DMS53 treated with DMSO at 0.1 percent for 48 hours (cell line): ENCODE results near the gene LRIG2.
"Not testable (repeated sequence)": the region's sequence is repeated elsewhere in the genome, so short reads cannot be mapped to it uniquely, and the experiment has no call there.

ENCODE experiments used
- DNase-seq: peaks from one replicate; lab custom pipeline; 2025; ENCODE audit not compliant: unreplicated experiment; lab: John Stamatoyannopoulos, UW

LRIG2 gene

DNA sequence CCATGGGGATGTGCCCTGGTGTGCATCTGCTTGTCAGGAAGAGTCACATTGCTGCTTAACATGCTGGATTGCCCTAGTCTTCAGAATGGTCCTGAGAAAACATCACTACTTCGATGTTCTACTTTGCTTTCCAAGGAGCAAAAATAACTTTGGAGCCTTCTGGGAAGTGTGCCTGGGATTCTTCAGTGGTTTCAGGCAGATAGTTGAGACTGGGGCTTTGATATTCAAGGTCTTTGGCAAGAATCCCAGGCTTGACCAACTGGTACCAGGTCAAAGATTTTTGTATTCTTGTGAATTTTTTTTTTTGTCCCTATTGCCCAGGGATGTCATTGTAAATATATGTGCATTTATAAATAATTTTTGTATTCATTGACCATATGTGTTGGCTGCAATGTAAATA is 51.4 kb downstream of the LRIG2 start:
- DNase-seq = no peak

DNA sequence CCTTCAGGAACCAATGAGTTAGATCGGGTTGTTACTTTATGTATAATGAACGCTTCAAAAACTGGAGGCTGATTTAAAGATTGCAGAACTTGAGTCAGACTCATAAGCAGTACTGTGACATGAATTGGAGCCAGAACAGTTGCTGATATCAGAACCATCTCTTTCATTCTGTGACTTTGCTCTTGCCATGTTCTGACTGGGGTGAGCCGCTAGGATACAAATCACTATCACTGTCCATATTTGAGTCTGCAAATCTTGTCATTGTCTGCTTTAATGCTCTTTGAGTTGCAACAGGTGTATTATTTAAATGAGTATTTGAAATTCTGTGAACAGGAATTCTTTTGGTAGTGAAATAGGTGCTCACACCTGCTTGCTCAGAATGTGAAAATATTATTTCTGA is 52.5 kb downstream of the LRIG2 start:
- DNase-seq = no peak

DNA sequence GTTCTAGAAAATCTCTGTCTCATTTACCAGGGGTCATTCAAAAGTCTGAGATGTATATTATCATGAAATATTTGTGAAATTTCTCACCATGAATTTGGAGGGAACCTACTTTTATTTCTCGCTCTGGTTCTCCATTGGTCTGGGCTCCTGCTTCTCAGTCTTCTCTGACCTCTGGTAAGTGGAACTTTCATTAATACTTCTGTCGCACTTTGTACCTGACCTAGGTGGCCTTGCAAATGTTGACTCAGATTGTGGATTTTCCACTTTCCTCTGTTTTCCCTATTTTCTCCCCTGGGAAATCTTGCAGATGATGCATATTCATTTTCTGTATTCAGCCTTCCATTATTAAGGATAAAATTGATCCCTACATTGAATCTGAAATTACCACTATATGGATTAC is 53.2 kb downstream of the LRIG2 start:
- no peak for DNase-seq

GRCh38 chr1:113128116-113128515 is 55.1 kb downstream of the LRIG2 start:
- no peak for DNase-seq

DNA sequence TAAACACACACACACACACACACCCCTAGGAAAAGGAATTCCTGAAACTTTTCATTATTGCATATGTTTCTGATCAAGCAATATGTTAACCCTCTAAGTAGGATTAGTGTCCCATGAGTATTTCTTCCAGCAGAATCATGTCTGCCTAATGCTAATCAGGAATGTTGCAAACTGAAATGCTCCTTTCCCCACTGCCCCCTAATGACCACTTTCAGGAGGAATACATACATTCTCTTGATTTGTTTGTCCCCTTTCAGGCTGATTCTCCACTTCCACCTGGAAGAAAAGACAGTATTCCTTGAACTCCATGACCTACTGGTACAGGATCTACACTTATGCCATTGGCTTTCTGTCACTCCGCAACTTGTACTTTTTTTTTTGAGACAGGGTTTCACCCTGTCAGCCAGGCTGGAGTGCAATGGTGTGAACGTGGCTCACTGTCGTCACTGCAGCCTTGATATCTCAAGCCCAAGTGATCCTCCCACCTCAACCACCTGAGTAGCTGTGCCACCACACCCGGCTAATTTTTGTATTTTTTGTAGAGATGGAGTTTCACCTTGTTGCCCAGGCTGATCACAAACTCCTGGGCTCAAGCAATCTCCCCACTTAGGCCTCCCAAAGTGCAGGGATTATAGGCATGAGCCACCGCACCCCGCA is 56.7 kb downstream of the LRIG2 start:
- DNase-seq = no peak

DNA sequence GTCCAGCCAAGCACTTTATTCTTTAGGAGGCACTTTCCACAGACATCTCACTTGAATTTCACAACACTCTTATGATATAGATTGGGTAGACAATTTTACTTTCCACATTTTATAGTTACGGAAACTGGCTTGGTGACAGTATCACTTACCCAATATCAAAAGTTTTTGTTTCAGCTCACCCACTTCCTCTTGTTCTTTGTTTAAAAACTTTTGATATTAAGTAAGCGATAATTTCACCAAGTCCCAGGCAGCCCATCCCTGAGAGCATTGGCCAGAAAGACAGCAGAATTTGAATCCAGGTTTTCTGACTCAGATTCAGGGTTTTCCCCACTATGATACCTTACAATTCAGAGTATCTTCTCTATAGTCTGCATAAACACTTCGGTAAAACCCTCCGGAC is 60.0 kb downstream of the LRIG2 start:
- DNase-seq = no peak

DNA sequence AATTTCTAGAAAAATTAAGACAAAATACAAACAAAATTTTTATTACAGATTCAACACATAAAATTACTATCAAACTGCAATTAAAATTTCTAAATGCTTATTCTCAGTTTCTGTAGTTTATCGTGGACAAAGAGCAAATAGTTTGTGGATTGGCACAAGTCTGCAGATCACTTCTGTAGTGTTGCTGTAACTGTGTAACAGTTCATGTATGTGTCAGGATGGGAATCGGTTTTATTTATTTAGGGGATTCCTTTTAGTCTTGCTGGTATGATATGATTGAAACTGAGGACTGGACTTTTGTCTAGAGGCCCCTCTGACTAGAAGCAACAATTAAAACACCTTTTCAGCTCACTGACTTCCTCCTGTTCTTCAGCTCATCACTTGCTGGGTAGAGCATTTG is 60.8 kb downstream of the LRIG2 start:
- no peak for DNase-seq

- DNase-seq = no peak
These were observed 62.5 kb downstream of the LRIG2 start for GRCh38 chr1:113135460-113135859.

- no peak for DNase-seq
These were observed 63.5 kb downstream of the LRIG2 start for GRCh38 chr1:113136476-113136875.

DNA sequence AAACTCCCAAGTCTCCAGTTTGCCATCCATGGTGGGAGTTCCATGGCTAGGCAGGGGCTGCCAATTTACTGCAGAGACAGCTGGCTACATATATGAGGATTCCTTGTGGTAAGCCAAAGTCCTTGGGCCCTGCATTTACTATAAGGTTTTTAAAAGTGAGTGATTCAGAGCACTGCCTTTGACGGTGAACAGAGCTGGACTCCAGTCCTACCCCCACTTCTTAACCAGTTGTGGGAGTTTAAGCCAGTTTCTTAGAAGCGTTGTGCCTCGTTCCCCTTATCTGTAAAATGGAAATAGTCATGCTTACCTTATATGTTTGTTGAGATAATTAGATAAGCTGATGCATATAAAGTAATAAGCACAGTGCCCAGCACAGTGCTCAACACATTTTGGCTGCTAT is 64.6 kb downstream of the LRIG2 start:
- no peak for DNase-seq

DNA sequence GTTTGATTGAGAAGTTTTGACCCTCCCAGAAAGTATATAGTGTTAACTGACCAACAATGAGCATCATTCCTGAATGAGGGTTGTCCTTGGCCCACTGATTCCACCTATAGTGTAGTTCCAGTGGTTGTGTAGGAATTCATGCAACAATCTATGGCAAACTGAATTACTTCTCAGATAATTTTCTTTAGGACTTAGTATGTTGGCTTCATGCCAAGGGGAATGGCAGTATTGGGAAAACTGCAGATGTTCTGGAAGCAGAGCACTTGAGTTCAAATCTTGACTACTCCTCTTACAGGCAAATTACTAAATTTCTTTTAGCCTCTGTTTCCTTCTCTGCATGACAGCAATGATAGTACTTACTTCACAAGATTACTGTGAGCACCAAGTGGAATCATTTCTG is 65.8 kb downstream of the LRIG2 start:
- DNase-seq = no peak

GRCh38 chr1:113140176-113140575 is 67.2 kb downstream of the LRIG2 start:
- no peak for DNase-seq

DNA sequence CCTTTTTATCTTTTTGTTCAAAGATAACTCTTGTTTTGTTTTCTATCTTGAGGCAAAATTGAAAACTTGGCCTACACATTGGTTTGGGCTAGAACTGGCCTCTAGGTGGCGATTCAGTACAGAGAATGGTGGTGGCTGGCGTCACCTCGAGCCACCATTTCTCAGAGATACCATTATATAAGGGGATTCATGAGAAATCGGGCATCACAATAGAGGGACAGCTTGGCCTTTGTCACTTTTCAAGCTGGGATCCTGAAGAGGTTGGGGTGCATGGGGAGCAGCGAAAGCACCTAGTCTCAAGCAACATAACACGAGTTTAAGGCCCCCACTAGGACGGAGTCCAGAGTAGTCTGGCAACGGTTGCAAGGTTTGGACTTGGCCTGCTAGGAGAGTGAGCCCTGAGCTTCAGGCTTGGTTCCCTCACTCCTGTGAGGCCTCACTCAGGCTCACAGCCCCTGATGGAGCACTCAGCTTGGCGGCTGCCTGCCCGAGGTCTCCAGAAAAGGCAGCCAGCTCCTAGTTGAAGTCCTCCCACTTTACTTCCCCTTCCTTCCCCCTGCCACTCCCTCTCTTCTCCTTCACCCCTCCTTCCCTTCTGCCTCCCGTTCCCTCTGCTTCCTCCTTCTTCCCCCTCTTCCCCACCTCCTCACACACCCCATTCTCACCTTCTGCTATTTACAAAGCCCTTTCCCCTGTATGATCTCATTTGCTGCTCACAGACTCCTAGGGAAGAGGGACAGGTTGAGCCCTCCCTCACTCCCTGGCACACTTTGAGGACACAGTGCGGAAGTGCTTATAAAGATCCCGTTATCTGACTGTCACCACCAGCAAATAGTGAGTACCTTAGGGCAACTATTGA is 67.8 kb downstream of the LRIG2 start:
- peak; percentile 52 for DNase-seq

DNA sequence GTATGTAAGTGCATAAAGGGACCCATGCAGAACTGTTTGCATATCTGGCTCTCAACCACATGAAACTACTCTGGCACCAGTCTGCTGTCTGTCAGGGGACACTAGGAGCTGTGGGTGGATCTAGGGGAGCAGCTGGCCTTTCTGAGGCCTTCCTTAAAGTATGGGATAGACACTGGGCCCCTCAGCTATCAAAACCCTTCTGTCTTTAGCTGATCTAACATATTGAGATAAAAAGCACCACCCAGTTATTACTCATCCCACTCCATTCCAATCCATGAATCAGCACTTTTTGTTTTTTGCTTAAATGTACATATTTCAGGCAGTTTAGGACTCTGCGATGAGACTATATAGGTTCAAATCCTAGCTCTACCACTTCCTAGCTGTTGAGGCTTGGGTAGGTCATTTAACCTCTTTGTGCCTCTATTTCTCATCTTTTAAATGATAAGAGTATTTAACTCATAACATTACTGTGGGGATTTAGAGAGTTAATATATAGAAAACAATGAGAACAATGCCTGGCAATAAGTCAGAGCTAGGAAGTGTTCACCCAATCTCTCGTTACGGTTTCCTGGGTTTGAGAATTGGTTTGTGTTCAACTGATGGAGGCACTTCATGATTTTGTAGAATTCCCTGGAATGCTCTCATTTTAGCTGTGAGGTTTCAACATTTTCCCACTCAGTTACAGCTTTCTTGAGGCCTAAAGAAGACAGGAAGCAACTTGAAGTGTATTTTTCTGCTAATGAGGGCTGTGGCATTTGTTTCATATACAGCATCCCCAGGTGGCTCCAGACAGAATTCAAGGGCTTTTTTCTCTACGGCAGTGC is 68.9 kb downstream of the LRIG2 start:
- DNase-seq = no peak

DNA sequence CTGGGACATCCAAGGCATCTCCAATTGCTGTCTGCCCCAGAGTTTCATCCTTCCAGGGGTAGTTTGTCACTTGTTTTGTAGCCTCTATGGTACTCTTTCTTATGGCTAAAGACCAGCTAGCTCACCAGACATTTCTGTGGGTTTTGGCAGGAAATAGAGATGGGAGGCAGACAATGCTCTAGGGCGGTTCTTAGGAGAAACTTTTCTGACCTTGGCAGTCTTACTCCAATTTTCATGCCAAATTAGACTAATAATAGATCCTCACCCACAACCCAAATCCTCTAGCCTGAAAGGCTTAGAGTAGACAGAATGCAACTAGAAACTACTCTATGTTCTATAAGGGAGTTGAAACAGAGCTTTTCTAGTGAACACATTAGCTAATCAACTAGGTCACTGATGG is 69.8 kb downstream of the LRIG2 start:
- DNase-seq = no peak

DNA sequence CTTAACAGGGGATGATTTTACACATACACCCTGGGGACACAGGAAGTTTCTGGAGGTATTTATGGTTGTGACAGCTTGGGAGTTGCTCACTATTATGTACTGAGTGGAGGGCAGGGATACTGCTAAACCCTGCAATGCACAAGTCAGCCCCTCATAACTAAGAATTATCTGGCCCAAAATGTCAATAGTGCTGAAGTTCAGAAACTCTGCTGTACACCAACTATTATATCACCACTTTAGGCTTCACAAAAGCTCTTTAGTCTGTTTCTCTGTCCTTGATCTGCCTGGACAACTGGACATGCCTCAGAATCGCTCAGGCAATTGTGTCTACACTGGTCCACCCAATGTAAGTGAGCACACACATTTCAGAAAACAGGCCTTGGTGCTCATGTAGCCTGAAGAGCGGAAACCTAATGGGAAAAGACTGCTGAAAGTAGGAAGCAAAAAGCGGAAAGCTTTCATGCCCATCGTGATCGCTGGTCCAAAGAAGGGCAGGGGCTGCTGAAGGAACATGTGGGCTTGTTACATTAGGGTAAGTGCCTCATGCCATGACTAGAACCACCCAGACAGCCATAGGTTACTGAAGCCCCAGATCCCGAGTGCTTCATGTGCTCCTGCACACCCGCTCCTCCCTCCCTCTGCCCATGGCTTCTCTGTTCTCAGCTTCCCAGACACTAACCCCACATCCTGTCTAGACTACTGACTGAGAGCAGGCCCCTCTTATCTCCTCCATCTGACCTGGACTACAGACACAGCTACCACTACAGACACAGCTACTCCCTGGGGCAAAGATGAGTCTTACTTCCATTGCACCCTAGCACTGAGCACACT is 73.5 kb downstream of the LRIG2 start:
- DNase-seq = no peak

GRCh38 chr1:113147073-113147625 is 74.2 kb downstream of the LRIG2 start:
- DNase-seq = no peak

DNA sequence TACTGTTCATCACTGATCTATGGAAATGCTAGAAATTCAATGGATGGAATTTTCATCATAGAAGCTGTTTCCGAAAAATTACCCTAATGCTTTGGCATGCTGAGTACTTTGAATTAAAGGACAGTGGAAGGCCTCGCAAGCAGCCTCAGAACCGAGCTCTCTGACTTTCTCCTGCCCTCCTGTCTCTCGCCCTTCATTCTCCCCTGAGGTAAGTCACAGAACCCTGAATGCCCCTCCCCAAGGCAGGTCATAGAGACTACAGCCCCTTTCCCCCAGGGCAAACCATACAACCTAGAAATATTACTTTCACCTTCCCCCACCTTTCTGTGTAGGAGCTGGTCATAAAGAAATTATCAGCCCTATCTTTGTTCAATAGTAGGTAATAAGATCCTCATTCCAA is 74.8 kb downstream of the LRIG2 start:
- no peak for DNase-seq

DNA sequence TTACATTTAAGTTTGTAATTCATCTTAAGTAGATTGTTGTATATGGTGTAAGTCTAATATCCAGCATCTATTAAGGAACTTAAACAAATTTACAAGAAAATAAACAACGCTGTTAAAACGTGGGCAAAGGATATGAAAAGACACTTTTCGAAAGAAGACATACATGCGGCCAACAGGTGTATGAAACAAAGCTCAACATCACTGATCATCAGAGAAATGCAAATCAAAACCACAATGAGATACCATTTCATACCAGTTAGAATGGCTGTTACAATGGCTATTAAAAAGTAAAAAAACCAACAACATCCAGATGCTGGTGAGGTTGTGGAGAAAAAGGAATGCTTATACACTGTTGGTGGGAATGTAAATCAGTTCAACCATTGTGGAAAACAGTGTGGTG is 77.5 kb downstream of the LRIG2 start:
- DNase-seq = not testable (repeated sequence)

DNA sequence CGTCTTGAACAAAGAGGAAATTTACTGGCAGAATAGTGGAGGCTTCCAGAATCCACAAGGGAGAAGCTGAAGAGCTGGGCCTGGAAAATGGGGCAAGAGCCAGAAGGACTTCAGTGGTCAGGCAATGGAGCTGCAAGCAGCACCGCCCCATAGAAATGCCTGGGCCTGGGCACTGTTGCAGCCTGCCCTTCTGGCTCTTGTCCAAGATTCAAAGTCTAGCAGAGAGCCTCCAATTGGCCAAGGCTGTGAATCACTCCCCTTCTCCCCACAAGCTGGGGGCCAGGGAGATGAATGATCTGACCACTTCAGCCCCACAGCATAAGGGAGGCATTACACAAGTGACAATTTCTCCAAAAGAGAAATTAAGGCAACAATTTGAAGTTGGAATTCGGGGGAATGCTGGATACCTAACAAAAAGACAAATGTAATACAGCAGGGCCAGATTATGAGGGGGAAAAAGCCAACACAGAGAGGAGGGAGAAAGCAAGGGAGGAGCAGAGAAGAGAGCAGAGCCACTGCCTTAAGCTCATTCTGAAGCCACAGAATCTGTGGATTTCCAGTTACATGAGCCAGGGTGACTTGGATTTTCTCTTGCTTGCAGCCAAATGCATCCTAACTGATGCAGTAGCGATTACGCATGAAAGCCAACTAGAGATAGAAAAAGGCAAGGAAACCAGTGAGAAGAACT is 80.3 kb downstream of the LRIG2 start:
- DNase-seq = no peak
